Trophoblast cell (in vitro differentiated cells and primary cell): ENCODE measurements around the gene CCDC3.

Experiments
- DNase-seq, 2 donors: peaks; one replicate each; pipeline ENCODE4 v3.0.0-alpha.2; 2016
- H2AFZ ChIP-seq: 2 replicates; pipeline ENCODE4 v1.6.1; 2013; ENCODE audit warnings: low read length, moderate library complexity, mild to moderate bottlenecking; ENCODE audit not compliant: insufficient read depth, poor library complexity
- H2AK5ac ChIP-seq: 2 replicates; pipeline ENCODE4 v1.6.1; 2013; ENCODE audit warnings: mild to moderate bottlenecking, low read length
- H2BK120ac ChIP-seq: 2 replicates; pipeline ENCODE4 v1.6.1; 2013; ENCODE audit warnings: low read length, mild to moderate bottlenecking, moderate library complexity; ENCODE audit not compliant: insufficient read depth, poor library complexity
- H2BK12ac ChIP-seq: 2 replicates; pipeline ENCODE4 v1.6.1; 2013; ENCODE audit warnings: mild to moderate bottlenecking, low read length, moderate library complexity
- H2BK5ac ChIP-seq: 2 replicates; pipeline ENCODE4 v1.6.1; 2013; ENCODE audit warnings: low read length, low read depth, moderate library complexity, mild to moderate bottlenecking; ENCODE audit not compliant: poor library complexity
- H3K14ac ChIP-seq: 2 replicates; pipeline ENCODE4 v1.6.1; 2013; ENCODE audit warnings: mild to moderate bottlenecking, low read length
- H3K18ac ChIP-seq: 2 replicates; pipeline ENCODE4 v1.6.1; 2013; ENCODE audit warnings: mild to moderate bottlenecking, low read length
- H3K23ac ChIP-seq: 2 replicates; pipeline ENCODE4 v1.6.1; 2013; ENCODE audit warnings: low read length
- H3K27ac ChIP-seq: 2 replicates; pipeline ENCODE4 v1.5.1; 2013; ENCODE audit warnings: low read depth, mild to moderate bottlenecking, inconsistent platforms, low read length, moderate library complexity
- H3K27me3 ChIP-seq: 2 replicates; pipeline ENCODE4 v1.6.1; 2013; ENCODE audit warnings: inconsistent platforms, mild to moderate bottlenecking, low read length, moderate library complexity; ENCODE audit not compliant: insufficient read depth
- H3K36me3 ChIP-seq, 2 experiments: 1 replicate in 1 of 2; 2 replicates in 1 of 2; pipeline ENCODE4 v1.6.1; 2013; ENCODE audit warnings: low read length in 2 of 2, mild to moderate bottlenecking in 2 of 2, moderate library complexity in 1 of 2; ENCODE audit not compliant: insufficient read depth in 2 of 2, control insufficient read depth in 1 of 2
- H3K4ac ChIP-seq: 2 replicates; pipeline ENCODE4 v1.6.1; 2013; ENCODE audit warnings: low read depth, mild to moderate bottlenecking, low read length, moderate library complexity
- H3K4me1 ChIP-seq, 2 experiments: 1 replicate in 1 of 2; 2 replicates in 1 of 2; pipeline ENCODE4 v1.6.1; 2013; ENCODE audit warnings: low read length in 2 of 2, mild to moderate bottlenecking in 2 of 2, moderate library complexity in 1 of 2; ENCODE audit not compliant: insufficient read depth in 2 of 2, control insufficient read depth in 1 of 2
- H3K4me2 ChIP-seq: 2 replicates; pipeline ENCODE4 v1.6.1; 2013; ENCODE audit warnings: inconsistent platforms, mild to moderate bottlenecking, low read length, moderate library complexity
- H3K4me3 ChIP-seq: 2 replicates; pipeline ENCODE4 v1.5.1; 2013; ENCODE audit warnings: mild to moderate bottlenecking, low read depth, low read length, inconsistent platforms
- H3K79me1 ChIP-seq: one replicate; pipeline ENCODE4 v1.6.1; 2013; ENCODE audit warnings: low read length
- H3K79me2 ChIP-seq: 2 replicates; pipeline ENCODE4 v1.6.1; 2013; ENCODE audit warnings: low read length, mild to moderate bottlenecking; ENCODE audit not compliant: control insufficient read depth, insufficient read depth, poor library complexity
- H3K9ac ChIP-seq: 2 replicates; pipeline ENCODE4 v1.6.1; 2013; ENCODE audit warnings: mild to moderate bottlenecking, low read length
- H3K9me3 ChIP-seq: 2 replicates; pipeline ENCODE4 v1.6.1; 2013; ENCODE audit warnings: low read depth, mild to moderate bottlenecking, control low read depth, inconsistent platforms, low read length; ENCODE audit not compliant: insufficient read depth
- H4K12ac ChIP-seq: 2 replicates; pipeline ENCODE4 v1.6.1; 2013; ENCODE audit warnings: low read depth, mild to moderate bottlenecking, low read length, moderate library complexity
- H4K8ac ChIP-seq: 2 replicates; pipeline ENCODE4 v1.6.1; 2013; ENCODE audit warnings: low read depth, mild to moderate bottlenecking, low read length, moderate library complexity
- H4K91ac ChIP-seq: one replicate; pipeline ENCODE4 v1.6.1; 2013; ENCODE audit warnings: low read depth, mild to moderate bottlenecking, low read length, moderate library complexity
- WGBS: extraction: QIAGEN DNeasy Blood & Tissue Kit; methylation state at CpG from one replicate; pipeline ENCODE4 v1.1.7; 2013; ENCODE audit warnings: missing lambda C conversion rate; ENCODE audit not compliant: insufficient read length, insufficient coverage; ENCODE audit errors: extremely low coverage; 5-methylcytosine and 5-hydroxymethylcytosine counted together

CCDC3 gene

DNA sequence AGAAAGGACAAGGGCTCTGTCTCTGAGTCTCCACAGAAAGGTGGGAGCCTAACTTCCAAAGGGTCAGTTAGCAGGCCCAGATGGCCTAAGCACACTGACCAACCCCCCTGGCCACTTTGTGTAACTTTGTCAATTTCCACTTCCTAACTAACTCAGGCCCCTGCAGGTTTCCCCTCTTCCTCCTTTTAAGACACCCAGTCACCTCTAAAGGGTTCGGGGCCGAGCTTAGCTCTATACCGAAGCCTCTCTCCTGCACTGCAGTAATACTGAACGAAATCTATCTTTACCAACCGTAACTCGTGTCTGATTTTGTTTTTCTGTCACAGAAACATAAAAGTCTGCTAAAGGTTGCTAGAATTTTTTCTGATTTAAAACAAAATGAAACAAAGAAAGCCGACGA is 44.4 kb downstream of the CCDC3 start:
- H3K9me3 ChIP-seq = peaks cover 4% of the 10 kb centered on the region
- no peak overlapping the region for H3K18ac ChIP-seq
- H3K9ac ChIP-seq = no peak overlapping the region
- no CpG with 5 or more reads among the region's 8 CpGs for WGBS
- no peak overlapping the region for H3K23ac ChIP-seq
- H3K79me1 ChIP-seq = no peaks in the 10 kb centered on the region
- H2AFZ ChIP-seq = no peak overlapping the region
- H2BK12ac ChIP-seq = no peak overlapping the region
- no peak overlapping the region for H2AK5ac ChIP-seq
- H4K12ac ChIP-seq = no peak overlapping the region
- no peak overlapping the region for H3K4me2 ChIP-seq
- H2BK120ac ChIP-seq = no peak overlapping the region
- no peak overlapping the region for H3K14ac ChIP-seq
- H3K4ac ChIP-seq = no peak overlapping the region
- H3K79me2 ChIP-seq = no peaks in the 10 kb centered on the region
- no peaks in the 10 kb centered on the region for H3K4me1 ChIP-seq
- H2BK5ac ChIP-seq = no peak overlapping the region
- no peaks in the 10 kb centered on the region for H3K36me3 ChIP-seq
- no peak overlapping the region for H4K91ac ChIP-seq
- no peak overlapping the region for H3K27ac ChIP-seq
- H3K4me3 ChIP-seq = no peak overlapping the region
- DNase-seq = no peak
- H3K27me3 ChIP-seq = no peaks in the 10 kb centered on the region
- no peak overlapping the region for H4K8ac ChIP-seq

DNA sequence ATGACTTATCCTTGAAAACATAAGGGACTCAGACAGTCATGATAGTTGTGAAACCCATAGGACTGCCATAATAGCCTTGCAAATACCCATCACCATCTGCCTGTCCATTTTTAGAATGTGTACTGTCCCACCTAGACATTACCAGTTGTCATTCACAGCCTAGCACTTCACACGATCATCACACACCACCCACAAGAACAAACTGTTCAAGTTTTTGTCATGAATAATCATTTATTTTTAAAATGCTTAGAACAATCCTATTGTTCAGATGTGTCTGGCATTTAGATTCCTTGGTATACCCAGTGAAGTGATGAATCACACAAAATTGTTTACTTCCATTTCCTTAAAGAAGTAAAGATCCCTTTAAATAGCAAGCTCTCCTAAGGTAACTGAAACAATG is 46.6 kb downstream of the CCDC3 start:
- no peak for DNase-seq
- Histone ChIP-seq H3K36me3 (no peaks in the 10 kb centered on the region), H2AK5ac (no peak overlapping the region), H3K4ac (no peak overlapping the region), H4K12ac (no peak overlapping the region), H2BK120ac (no peak overlapping the region), H3K14ac (no peak overlapping the region), H3K4me1 (no peaks in the 10 kb centered on the region), H3K27me3 (no peaks in the 10 kb centered on the region), H3K27ac (no peak overlapping the region), H3K79me1 (no peaks in the 10 kb centered on the region), H3K9ac (no peak overlapping the region), H3K4me2 (no peak overlapping the region), H3K18ac (no peak overlapping the region), H2AFZ (no peak overlapping the region), H2BK5ac (no peak overlapping the region), H3K23ac (no peak overlapping the region), H4K8ac (no peak overlapping the region), H4K91ac (no peak overlapping the region), H2BK12ac (no peak overlapping the region), H3K79me2 (no peaks in the 10 kb centered on the region), H3K4me3 (no peak overlapping the region), H3K9me3 (peaks cover 6% of the 10 kb centered on the region)
- no CpG with 5 or more reads among the region's 1 CpG for WGBS

DNA sequence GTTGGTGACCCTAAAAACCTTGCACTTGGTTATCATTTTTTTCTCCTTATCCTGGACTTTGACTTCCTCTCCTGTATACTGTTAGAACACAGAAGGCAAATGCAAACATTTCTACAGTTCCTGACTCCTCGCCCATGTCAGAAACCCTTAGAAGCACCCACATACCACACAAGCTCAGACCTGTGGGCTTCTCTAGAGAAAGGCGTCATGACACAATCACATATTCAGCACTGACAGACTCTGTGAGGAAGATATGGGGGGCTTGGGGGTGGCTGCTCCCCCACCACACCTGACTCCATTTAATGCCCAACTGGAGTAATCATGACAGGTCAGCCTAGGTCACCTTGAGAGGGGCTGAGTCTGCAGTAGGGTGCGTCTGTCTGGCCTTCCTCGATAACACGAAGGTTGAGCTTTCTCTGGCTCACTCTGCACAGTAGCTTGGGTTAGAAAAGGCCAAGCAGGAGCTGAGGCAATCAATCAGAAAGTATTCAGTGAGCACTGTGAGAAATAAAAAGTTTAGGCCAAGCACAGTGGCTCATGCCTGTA is 50.9 kb downstream of the CCDC3 start:
- H3K4me3 ChIP-seq = no peak overlapping the region
- H3K9me3 ChIP-seq = peaks cover 6% of the 10 kb centered on the region
- H3K79me1 ChIP-seq = no peaks in the 10 kb centered on the region
- H3K18ac ChIP-seq = no peak overlapping the region
- no peaks in the 10 kb centered on the region for H3K79me2 ChIP-seq
- DNase-seq = no peak
- no peak overlapping the region for H4K91ac ChIP-seq
- no peak overlapping the region for H3K14ac ChIP-seq
- H3K4me2 ChIP-seq = no peak overlapping the region
- H3K27me3 ChIP-seq = no peaks in the 10 kb centered on the region
- H2AFZ ChIP-seq = no peak overlapping the region
- H3K23ac ChIP-seq = no peak overlapping the region
- no CpG with 5 or more reads among the region's 5 CpGs for WGBS
- no peak overlapping the region for H2BK120ac ChIP-seq
- no peak overlapping the region for H4K12ac ChIP-seq
- no peak overlapping the region for H3K4ac ChIP-seq
- H2BK12ac ChIP-seq = no peak overlapping the region
- no peak overlapping the region for H2AK5ac ChIP-seq
- H3K36me3 ChIP-seq = no peaks in the 10 kb centered on the region
- no peak overlapping the region for H3K9ac ChIP-seq
- H4K8ac ChIP-seq = no peak overlapping the region
- no peak overlapping the region for H3K27ac ChIP-seq
- no peak overlapping the region for H2BK5ac ChIP-seq
- no peaks in the 10 kb centered on the region for H3K4me1 ChIP-seq

DNA sequence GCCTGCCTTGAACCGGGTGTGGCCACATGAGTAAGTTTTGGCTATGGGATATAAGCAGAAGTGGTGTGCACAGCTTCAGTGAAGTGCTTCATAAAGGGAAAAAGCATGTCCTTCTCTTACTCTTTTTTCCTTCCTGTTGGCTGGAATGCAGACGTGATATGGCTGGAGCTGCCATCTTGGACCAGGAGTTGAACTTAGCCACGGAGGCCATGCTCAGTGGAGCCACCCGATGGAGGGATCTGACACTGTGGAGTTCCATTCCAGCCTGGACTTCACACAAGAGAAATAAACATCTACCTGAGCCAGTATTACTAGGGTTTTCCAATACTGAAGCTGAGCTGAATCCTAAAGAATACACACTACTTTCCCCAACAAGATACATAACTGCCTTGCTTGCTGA is 52.3 kb downstream of the CCDC3 start:
- Histone ChIP-seq H2BK5ac (no peak overlapping the region), H3K4me2 (no peak overlapping the region), H3K9ac (no peak overlapping the region), H2AK5ac (no peak overlapping the region), H3K4ac (no peak overlapping the region), H3K36me3 (no peaks in the 10 kb centered on the region), H3K9me3 (peaks cover 6% of the 10 kb centered on the region), H3K18ac (no peak overlapping the region), H3K27me3 (no peaks in the 10 kb centered on the region), H2BK120ac (no peak overlapping the region), H3K4me3 (no peak overlapping the region), H2BK12ac (no peak overlapping the region), H4K12ac (no peak overlapping the region), H2AFZ (no peak overlapping the region), H3K23ac (no peak overlapping the region), H3K27ac (no peak overlapping the region), H3K4me1 (no peaks in the 10 kb centered on the region), H3K79me1 (no peaks in the 10 kb centered on the region), H3K79me2 (no peaks in the 10 kb centered on the region), H4K8ac (no peak overlapping the region), H4K91ac (no peak overlapping the region), H3K14ac (no peak overlapping the region)
- DNase-seq = no peak
- WGBS = no CpG with 5 or more reads among the region's 4 CpGs
